AG09309 (cell line): Measurements from ENCODE around the gene RNF223.

Experiments
- DNase-seq: peaks from one replicate; pipeline ENCODE4 v3.0.0-alpha.2; 2010; ENCODE audit warnings: low read depth
- H3K4me3 ChIP-seq: 2 replicates; pipeline ENCODE4 v1.5.1; 2011; ENCODE audit warnings: mild to moderate bottlenecking, low read depth, low read length, moderate library complexity; ENCODE audit not compliant: control insufficient read depth
- CTCF ChIP-seq: IDR thresholded peaks from 2 replicates; pipeline ENCODE4 v1.5.1; 2011; ENCODE audit warnings: mild to moderate bottlenecking, low read depth, low read length, inconsistent platforms; ENCODE audit not compliant: insufficient read depth, control insufficient read depth; ENCODE audit errors: missing control alignments

Gene RNF223

GRCh38 chr1:1089731-1090423, 15.8 kb upstream of the RNF223 start:
- no peak for DNase-seq
- no peak for TF ChIP-seq CTCF
- no peak overlapping the region for H3K4me3 ChIP-seq

- no peak for TF ChIP-seq CTCF
- DNase-seq, result no peak
- H3K4me3 ChIP-seq, result no peak overlapping the region
Measured at GRCh38 chr1:1088801-1089680, 14.9 kb upstream of the RNF223 start.

GRCh38 chr1:1088029-1088800, 14.1 kb upstream of the RNF223 start:
- TF ChIP-seq CTCF, result no peak
- DNase-seq, result no peak

GRCh38 chr1:1087351-1088028, 13.4 kb upstream of the RNF223 start:
- no peak for TF ChIP-seq CTCF
- H3K4me3 ChIP-seq, result no peak overlapping the region
- no peak for DNase-seq

More at GRCh38 chr1:1088029-1088800, 14.1 kb upstream of the RNF223 start:
- no peak overlapping the region for H3K4me3 ChIP-seq

GRCh38 chr1:1086911-1087341, 12.8 kb upstream of the RNF223 start:
- no peak overlapping the region for H3K4me3 ChIP-seq
- DNase-seq, result no peak
- TF ChIP-seq CTCF, result no peak
